Erythroblast (primary cell): ENCODE measurements around the gene THRB.

Experiments used
- GATA1 ChIP-seq: IDR thresholded peaks from 2 replicates; pipeline ENCODE4 v1.6.1; 2011; ENCODE audit warnings: low read depth, mild to moderate bottlenecking, control low read depth, low read length, moderate library complexity
- POLR2A ChIP-seq: IDR thresholded peaks from 2 replicates; pipeline ENCODE4 v1.6.1; 2011; ENCODE audit warnings: mild to moderate bottlenecking, low read length

GRCh38 chr3:24364359-24364758 lies 130.3 kb downstream of the THRB start:
- TF ChIP-seq POLR2A: no peak
- no peak for TF ChIP-seq GATA1
